NOMO-1 (cell line): ENCODE data around the gene HSD11B2.

Source experiments
- DNase-seq, 2 experiments: peaks; one replicate each; lab custom pipeline; 2025; ENCODE audit not compliant: unreplicated experiment in 2 of 2; lab: John Stamatoyannopoulos, UW

Gene HSD11B2

DNA sequence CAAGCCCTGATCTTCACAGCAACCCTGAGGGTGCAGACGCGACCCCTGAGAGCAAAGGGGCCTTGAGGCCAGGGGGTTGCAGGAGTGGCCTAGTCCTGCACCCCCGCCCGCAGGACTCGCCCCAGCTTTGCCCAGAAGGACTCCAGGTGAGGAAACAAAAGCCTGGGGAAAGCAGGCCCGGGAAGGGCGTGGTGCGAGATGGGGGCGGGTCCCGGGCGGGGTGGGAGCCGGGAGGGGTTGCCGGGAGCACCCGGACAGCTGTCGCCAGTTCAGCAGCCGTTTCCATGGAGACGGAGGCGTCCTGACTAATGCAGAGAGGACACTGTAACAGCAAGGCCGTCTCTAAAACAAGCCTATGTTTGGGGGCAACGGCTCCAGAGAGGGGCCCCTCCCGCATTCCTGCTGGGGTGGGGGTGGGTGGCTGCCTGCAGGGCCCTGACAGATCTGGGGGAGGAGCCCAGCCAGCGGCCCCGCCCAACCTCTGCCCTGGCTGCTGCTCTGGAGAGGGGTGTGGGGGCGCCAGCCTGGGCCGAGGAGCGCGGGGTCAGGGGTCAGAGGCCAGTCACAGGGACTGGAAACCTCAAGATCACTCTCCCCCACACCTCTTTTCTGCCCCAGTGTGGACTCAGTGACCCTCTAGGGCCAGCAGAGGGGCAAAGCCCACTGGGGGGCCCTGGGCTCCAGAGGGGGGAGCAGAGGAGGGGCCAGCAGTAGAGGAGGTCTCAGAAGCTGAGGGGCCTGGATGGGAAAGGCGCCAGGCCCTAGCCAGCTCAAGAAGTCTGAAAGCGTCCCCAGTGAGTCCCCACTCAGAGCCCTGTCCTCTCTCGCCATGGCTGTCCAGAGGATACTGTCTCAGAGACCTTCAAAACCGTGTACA, 34.5 kb upstream of the HSD11B2 start:
- DNase-seq, result no peak

DNA sequence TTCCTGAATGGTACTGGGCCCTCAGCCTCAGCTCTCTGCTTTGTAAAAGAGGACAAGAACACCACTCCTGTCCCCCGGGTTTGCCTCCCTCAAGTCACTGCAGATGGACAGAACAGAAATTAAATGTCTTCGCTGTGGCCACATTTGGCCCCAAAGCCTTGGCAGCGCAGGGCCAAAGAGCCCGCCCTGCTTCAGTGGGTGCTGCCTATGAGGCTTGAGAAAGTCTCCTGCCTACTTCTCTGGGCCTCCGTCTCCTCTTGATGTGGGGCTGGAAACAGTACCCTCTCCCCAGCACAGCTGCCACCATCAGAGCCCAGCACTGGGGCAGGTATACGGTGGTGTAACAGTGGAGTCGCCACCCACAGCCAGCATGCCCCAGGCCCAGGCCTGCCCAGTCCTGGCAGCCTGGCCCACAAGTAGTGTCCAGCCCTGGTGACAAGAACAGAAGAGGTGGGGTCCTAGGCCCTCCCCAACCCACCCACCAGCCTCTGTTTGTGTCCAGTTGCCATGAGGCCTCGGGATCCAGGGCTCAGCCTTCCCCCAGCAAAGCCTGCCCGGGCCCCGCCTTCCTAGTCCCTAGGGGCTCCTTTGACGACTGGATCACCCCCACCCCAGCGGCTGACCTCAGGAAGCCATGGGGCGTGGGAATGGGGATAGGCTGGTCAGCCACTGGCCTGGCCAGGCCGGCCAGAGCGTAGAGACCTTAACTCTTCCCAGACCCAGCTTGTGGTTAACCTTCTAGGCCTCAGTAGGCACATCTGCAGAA, 33.7 kb upstream of the HSD11B2 start:
- no peak for DNase-seq

- DNase-seq, result no peak
Measured at GRCh38 chr16:67397812-67398545, 32.9 kb upstream of the HSD11B2 start.

DNA sequence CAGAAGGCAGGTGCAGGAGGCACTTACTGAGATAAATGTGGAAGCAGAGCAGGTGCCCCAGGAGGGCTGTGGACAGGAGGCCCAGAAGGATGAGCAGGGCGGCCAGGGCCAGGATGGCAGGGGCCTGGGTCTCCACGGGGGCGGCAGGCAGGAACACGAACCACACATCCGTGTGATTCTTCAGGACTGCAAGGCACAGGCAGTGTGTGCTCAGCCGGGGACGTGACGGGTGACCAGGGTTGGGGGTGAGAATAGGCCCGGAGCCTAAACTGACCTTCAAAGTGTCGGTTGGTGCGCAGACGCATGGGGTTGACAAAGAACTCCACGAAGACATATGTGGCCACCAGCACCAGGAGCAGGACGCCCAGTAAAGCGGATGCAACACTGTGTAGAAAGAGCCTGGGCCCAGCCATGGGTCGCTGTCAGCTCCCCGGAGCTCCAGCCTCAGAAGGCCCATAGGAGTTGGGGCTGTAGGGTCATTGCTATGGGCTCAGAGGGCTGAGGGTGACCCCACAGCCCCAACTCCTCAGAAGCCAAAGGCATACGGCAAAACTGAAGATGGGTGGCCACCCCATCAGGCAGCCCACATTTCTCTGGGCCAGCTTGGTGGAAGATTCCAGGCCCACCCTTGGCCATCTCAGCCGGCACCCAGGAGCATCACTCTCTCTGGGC, 32.2 kb upstream of the HSD11B2 start:
- DNase-seq, result no peak

DNA sequence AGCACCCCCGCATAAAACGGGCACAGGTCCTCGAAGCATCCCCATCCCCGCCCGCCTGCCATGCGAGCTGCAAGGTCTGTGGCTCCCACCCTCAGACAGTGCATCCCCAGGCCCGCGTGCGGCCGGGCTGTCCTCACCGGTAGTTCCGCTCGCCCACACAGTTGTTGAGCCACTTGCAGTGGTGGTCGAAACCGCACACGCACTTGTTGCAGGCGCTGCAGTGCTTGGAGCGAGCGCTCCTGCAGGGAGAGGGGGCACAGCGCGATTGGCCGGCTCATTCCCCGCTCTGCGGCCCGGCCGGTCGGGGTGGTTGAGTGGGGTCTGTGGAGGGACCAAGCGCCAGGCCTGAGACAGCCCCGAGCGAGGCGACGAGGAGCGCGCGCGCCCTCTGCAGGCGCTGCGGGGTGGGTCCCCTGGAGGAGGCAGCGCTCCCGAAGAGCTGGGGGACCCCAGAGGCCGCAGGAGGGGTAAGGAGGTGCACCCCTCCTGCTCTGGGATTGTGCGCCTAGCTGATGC, 31.6 kb upstream of the HSD11B2 start:
- peak; percentile 7 to 40 for DNase-seq

DNA sequence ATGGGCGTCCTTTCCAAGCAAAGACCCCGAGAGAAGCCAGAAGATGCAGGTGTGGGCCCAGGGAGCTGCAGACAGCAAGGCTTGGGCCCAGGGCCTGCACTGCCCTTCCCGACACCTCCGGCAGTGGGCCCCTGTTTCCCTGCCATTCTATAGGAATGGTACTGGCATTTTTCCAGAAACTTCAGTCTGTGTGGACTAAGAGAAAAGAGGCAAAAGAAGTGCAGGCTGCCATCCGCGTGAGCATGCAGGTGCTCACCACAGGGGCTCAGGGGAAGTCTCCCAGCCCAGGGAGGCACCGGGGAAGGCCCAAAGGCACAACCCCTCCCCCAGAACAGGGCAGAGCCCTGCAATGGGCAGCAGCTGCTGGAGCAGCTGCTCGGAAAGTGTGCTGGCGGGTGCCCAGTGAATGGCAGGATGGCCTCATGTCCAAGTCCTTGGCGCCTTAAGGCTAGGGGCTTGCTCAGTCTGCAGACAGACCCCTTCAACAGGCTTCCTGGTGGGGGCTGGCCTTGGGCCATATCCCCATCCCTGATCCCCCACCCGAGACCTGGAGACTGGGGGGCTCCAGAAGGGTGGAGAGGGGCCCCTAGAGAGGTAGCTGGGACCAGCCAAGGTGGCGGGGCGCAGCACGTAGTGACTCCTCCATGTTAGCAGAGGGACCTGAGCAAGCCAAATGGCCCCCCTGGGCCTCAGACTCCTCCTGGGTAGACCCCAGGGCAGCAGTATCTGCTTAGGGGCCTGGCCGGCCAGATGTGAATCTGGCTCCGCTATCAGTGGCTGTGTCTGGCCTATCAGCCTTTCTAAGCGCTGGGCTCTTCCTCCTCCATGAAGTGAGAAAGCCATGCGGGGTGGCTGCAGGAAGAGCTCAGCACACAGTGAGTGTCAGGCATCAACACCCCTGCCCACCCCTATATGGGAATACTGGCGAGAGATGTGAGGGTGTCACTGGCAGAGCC, 30.9 kb upstream of the HSD11B2 start:
- DNase-seq, result no peak

DNA sequence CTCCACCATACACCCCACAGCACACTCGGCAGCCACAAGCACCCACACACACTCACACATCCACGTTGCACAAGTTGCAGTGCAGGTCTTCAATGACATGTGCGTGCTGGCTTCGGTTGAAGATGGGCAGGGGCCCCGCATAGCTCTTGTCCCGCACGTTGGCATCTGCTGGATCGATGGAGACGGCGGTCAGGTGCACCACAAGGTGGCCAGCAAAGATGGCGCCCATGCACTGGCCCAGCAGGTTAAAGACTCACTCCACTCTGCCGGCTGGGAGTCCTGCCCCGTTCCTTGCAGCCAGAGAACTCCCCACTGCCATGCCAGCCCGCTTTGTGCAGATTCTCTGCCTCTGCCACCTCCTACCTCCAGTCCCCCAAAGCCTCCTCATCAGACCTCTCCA, 30.0 kb upstream of the HSD11B2 start:
- no peak for DNase-seq

- no peak for DNase-seq
Measured at GRCh38 chr16:67403976-67404555, 26.9 kb upstream of the HSD11B2 start.

GRCh38 chr16:67404740-67405226, 26.1 kb upstream of the HSD11B2 start:
- no peak for DNase-seq

DNA sequence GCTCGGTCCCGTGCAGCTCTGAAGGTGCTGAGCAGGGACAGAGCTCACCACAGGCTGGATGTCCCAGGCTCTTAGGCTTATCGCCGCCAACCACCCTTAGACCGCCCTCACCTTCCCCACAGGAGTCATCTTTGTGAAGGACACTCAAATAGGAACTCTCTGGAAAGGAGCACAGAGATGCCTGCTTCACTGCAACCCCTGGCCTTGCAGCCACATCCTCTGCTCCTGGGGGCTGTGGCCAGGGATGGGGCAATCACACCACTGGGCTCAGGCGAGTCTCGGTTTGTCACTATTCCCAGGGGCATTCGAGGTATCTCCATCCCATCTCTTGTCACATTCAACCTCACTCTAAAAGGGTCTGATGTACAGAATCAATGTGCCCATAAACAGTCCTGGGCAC, 25.6 kb upstream of the HSD11B2 start:
- no peak for DNase-seq

DNA sequence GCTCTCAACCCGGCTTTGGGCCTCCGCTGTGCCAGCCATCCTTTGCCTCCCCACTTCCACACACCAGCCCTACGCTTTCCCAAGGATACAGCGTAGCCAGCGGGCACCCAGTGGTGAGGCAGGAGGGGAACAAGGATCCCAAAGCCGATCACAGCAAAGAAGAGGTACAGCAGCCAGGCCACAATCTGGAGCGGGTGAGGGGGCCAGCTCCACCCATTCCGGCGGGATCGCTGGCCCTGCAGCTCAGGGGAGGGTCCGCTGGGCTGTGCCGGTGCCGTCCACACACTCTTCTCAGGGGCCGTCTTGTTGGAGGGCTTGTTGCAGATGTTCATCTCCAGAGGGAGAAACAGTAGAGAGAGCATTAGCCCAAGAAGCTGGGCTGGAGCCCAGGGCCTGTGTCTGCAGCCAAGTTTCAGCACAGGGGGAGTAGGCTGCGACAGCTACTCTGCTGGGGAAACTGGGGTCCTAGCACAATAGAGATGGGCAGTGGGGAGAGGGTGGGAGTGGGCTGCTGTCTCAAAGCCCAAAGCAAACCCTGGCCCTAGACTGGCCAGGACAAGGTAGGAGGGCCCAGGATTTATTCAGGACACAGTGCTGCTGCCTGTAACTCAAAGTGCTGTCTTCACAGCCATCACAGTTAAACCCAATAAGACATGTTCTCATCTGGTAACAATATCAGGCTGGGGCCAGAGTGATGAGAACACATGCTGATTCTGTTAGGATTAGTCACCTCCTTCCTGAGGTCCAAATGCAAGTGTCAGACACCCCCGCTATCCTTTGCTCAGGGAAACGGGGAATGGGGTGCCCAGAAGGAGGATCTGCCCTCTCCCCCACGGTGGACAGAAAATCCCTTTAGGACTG, 24.6 kb upstream of the HSD11B2 start:
- no peak for DNase-seq

- no peak for DNase-seq
Measured at GRCh38 chr16:67407176-67407787, 23.6 kb upstream of the HSD11B2 start.

- DNase-seq, result no peak
Measured at GRCh38 chr16:67407788-67408452, 23.0 kb upstream of the HSD11B2 start.

GRCh38 chr16:67409631-67410030, 21.3 kb upstream of the HSD11B2 start:
- no peak for DNase-seq

- no peak for DNase-seq
Measured at GRCh38 chr16:67411339-67411738, 19.6 kb upstream of the HSD11B2 start.

- DNase-seq, result no peak
Measured at GRCh38 chr16:67412294-67412693, 18.6 kb upstream of the HSD11B2 start.
